ENCODE measurements around the gene SAMD4A.

The SAMD4A gene

DNA sequence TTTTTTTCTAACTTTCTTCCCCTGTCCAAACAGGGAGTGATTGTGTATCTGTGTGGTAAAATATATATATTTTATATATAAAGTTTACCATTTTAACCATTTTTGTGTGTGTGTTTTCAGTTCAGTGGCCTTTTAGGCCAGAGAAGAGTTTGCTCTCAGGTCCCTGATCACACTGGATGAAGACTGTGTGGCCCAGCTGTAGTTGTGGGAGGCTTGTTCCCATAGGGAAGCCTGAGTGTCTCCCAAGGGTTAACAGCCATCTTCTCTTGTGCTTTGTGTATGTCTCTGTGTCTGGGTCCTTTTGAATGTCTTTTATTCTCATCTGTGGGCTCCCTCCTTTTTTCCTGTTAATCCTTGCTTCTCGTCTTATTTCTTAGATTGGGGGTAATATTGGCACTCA is 33.8 kb upstream of the SAMD4A start:
- H3K4me3 ChIP-seq (ENCODE audit: control insufficient read depth, low read depth, low read length) = no peak overlapping the region
- DNase-seq (ENCODE audit: low read depth) = no peak
- TF ChIP-seq, protein P1, sequence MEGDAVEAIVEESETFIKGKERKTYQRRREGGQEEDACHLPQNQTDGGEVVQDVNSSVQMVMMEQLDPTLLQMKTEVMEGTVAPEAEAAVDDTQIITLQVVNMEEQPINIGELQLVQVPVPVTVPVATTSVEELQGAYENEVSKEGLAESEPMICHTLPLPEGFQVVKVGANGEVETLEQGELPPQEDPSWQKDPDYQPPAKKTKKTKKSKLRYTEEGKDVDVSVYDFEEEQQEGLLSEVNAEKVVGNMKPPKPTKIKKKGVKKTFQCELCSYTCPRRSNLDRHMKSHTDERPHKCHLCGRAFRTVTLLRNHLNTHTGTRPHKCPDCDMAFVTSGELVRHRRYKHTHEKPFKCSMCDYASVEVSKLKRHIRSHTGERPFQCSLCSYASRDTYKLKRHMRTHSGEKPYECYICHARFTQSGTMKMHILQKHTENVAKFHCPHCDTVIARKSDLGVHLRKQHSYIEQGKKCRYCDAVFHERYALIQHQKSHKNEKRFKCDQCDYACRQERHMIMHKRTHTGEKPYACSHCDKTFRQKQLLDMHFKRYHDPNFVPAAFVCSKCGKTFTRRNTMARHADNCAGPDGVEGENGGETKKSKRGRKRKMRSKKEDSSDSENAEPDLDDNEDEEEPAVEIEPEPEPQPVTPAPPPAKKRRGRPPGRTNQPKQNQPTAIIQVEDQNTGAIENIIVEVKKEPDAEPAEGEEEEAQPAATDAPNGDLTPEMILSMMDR (conservative IDR thresholded peaks at IDR 0.05; ENCODE audit: control insufficient read depth, insufficient read depth, low read depth, low read length) = no peak

DNA sequence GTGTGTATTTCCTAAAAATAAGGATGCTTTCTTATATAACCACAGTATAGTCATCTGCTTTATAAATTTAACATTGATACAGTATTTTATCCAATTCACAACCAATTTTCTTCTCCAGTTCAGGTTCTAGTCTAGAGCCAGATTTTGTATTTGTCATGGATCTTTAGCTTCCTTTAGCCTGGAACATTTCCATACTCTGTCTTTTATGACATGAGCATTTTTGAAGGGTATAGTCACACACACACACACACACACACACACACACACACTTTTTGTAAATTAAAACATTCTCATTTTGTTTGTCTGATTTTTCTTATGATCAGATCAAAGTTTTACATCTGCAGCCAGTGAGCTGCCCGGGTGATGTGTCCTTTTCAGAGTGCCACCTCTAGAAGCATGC is 31.8 kb upstream of the SAMD4A start:
- H3K4me3 ChIP-seq (ENCODE audit: control insufficient read depth, low read depth, low read length) = no peak overlapping the region
- TF ChIP-seq, protein P1 (conservative IDR thresholded peaks at IDR 0.05; ENCODE audit: control insufficient read depth, insufficient read depth, low read depth, low read length) = no peak
- peak; percentile 31 for DNase-seq (ENCODE audit: low read depth)

DNA sequence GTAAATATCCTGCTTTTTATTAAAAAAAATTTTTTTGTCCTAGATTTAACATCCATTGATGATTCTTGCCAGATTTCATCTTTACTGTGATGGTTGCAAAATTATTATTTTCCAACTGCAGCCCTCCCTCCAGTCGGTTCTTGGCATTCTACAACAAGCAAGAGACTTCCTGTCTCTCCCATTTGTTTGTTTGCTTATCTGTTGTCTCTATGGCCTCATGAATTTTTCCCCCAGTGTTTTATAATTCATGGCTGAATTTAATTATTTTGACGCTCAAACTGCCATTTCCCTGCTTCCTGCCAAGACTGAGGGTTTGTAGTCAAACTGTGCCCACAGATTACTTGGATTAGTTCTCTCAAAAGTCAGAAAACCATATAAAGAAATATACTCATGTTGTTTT is 31.3 kb upstream of the SAMD4A start:
- DNase-seq (ENCODE audit: low read depth) = no peak
- H3K4me3 ChIP-seq (ENCODE audit: control insufficient read depth, low read depth, low read length) = no peak overlapping the region
- TF ChIP-seq, protein P1 (conservative IDR thresholded peaks at IDR 0.05; ENCODE audit: control insufficient read depth, insufficient read depth, low read depth, low read length) = no peak

DNA sequence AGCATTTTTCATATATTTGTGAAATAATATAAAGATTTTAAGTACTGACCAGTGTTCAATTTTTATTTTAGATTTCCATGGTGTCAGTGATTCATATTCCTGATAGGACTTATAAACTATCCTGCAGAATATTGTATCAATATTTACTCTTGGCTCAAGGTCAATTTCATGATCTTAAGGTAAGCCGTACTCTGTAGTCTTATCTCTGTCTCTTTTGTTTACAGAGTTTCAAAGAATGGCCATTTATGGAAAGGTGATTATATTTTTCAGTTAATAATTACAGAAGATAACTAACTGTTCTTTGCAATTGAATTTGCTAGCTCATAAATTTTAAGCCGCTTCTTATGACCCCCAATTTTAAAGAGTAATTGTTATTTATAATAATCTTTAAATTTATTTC is 29.3 kb upstream of the SAMD4A start:
- no peak overlapping the region for H3K4me3 ChIP-seq (ENCODE audit: control insufficient read depth, low read depth, low read length)
- no peak for DNase-seq (ENCODE audit: low read depth)
- TF ChIP-seq, protein P1 (conservative IDR thresholded peaks at IDR 0.05; ENCODE audit: control insufficient read depth, insufficient read depth, low read depth, low read length) = no peak

DNA sequence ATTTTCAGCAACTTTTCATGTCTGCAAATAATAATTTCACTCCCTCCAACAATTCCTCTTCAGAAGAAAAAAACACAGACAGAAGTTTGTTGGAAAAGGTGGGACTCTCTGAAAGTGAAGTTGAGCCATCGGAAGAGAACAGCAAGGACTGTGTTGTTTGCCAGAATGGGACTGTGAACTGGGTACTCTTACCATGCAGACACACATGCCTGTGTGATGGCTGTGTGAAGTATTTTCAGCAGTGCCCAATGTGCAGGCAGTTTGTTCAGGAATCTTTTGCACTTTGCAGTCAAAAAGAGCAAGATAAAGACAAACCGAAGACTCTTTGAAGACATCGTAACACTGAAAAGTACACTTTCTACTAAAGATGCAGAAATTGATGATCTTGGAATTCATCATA is 28.9 kb upstream of the SAMD4A start:
- H3K4me3 ChIP-seq (ENCODE audit: control insufficient read depth, low read depth, low read length) = no peak overlapping the region
- no peak for DNase-seq (ENCODE audit: low read depth)
- TF ChIP-seq, protein P1 (conservative IDR thresholded peaks at IDR 0.05; ENCODE audit: control insufficient read depth, insufficient read depth, low read depth, low read length) = no peak

DNA sequence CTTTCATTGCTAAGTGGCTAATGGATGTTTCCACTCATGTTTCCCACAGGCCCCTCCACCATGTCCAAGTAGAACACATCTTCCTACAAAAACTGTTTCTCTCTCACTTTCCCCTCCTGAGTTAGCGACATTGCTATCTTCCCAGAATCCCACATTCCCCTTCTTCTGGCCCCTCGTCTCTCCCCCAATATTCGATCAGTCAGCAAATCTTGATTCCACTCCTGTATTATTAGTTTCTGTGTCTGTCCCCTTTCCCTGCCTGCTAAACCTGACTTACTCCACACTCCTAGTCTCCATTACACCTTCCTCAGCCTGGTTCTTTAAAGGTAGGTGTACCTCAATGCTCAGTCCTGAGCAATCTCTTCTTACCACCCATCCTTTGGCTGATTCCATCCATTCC is 19.3 kb upstream of the SAMD4A start:
- DNase-seq (ENCODE audit: low read depth) = no peak
- TF ChIP-seq, protein P1 (conservative IDR thresholded peaks at IDR 0.05; ENCODE audit: control insufficient read depth, insufficient read depth, low read depth, low read length) = no peak
- H3K4me3 ChIP-seq (ENCODE audit: control insufficient read depth, low read depth, low read length) = no peak overlapping the region

DNA sequence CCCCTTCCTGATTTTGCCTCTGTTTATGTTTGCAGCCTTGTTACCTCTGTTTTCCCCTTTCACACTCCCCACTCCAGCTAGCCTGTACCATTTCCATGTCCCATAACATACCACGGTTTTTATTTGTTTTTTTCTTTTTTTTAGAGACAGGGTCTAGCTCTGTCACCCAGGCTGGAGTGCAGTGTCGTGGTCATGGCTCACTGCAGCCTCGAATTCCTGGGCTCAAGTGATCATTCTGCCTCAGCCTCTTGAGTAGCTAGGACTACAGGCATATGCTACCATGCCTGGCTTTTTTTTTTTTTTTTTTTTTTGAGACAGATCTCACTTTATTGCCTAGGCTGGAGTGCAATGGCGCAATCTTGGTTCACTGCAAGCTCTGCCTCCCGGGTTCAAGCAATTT is 18.4 kb upstream of the SAMD4A start:
- TF ChIP-seq, protein P1 (conservative IDR thresholded peaks at IDR 0.05; ENCODE audit: control insufficient read depth, insufficient read depth, low read depth, low read length) = no peak
- DNase-seq (ENCODE audit: low read depth) = no peak
- H3K4me3 ChIP-seq (ENCODE audit: control insufficient read depth, low read depth, low read length) = no peak overlapping the region
